MM.1S (cell line): Measurements from ENCODE around the gene STRN.
"Not testable (repeated sequence)": the region's sequence is repeated elsewhere in the genome, so short reads cannot be mapped to it uniquely, and the experiment has no call there.

Experiments
- DNase-seq: peaks from one replicate; pipeline ENCODE4 v3.0.0-alpha.2; 2015
- H2AFZ ChIP-seq: fragments of 300-600 bp; sonication (generic); 2 replicates; pipeline ENCODE4 v1.6.0; 2016; ENCODE audit warnings: antibody characterized with exemption, low read length
- H3F3A ChIP-seq: fragments of 300-600 bp; sonication (generic); 2 replicates; pipeline ENCODE4 v1.6.1; 2016; ENCODE audit warnings: mild to moderate bottlenecking, antibody characterized with exemption, low read length, moderate library complexity, mixed read lengths; ENCODE audit not compliant: insufficient read depth
- H3K27ac ChIP-seq: fragments of 300-600 bp; sonication (generic); 2 replicates; pipeline ENCODE4 v1.5.1; 2016; ENCODE audit warnings: mild to moderate bottlenecking, low read length
- H3K27me3 ChIP-seq: fragments of 300-600 bp; sonication (generic); replicated peaks from 2 replicates; pipeline ENCODE4 v1.6.0; 2016; ENCODE audit warnings: low read length; ENCODE audit not compliant: insufficient read depth
- H3K36me3 ChIP-seq: fragments of 300-600 bp; sonication (generic); replicated peaks from 2 replicates; pipeline ENCODE4 v1.6.1; 2016; ENCODE audit warnings: mild to moderate bottlenecking, low read length, mixed read lengths; ENCODE audit not compliant: insufficient read depth
- H3K4me1 ChIP-seq: fragments of 300-600 bp; sonication (generic); 2 replicates; pipeline ENCODE4 v1.6.1; 2016; ENCODE audit warnings: low read length, mixed read lengths
- H3K4me2 ChIP-seq: fragments of 300-600 bp; sonication (generic); 2 replicates; pipeline ENCODE4 v1.6.0; 2016; ENCODE audit warnings: low read depth, low read length
- H3K4me3 ChIP-seq: fragments of 300-600 bp; sonication (generic); 2 replicates; pipeline ENCODE4 v1.5.1; 2016; ENCODE audit warnings: low read length, mixed read lengths
- H3K79me2 ChIP-seq: fragments of 300-600 bp; sonication (generic); 2 replicates; pipeline ENCODE4 v1.6.1; 2016; ENCODE audit warnings: mixed run types, low read length, mixed read lengths
- H3K9ac ChIP-seq: fragments of 300-600 bp; sonication (generic); 2 replicates; pipeline ENCODE4 v1.6.1; 2016; ENCODE audit warnings: low read length, mixed read lengths
- H3K9me2 ChIP-seq: fragments of 300-600 bp; sonication (generic); replicated peaks from 2 replicates; pipeline ENCODE4 v1.6.1; 2016; ENCODE audit warnings: mild to moderate bottlenecking, low read length, mixed read lengths; ENCODE audit not compliant: insufficient read depth
- H3K9me3 ChIP-seq: fragments of 300-600 bp; sonication (generic); replicated peaks from 2 replicates; pipeline ENCODE4 v1.6.1; 2016; ENCODE audit warnings: mild to moderate bottlenecking, low read length, mixed read lengths; ENCODE audit not compliant: insufficient read depth
- H4K20me1 ChIP-seq: fragments of 300-600 bp; sonication (generic); 2 replicates; pipeline ENCODE4 v1.6.1; 2016; ENCODE audit warnings: mild to moderate bottlenecking, low read length, moderate library complexity, mixed read lengths; ENCODE audit not compliant: insufficient read depth
- CTCF ChIP-seq: fragments of 300-600 bp; sonication (generic); IDR thresholded peaks from 2 replicates; pipeline ENCODE4 v1.5.1; 2016; ENCODE audit warnings: antibody characterized with exemption, low read length, mixed read lengths
- EZH2 ChIP-seq: fragments of 300-600 bp; sonication (generic); optimal IDR thresholded peaks from 2 replicates; pipeline ENCODE3; 2017; ENCODE audit warnings: low read depth, mild to moderate bottlenecking, antibody characterized with exemption, low read length, mixed read lengths
- EZH2phosphoT487 ChIP-seq: fragments of 300-600 bp; sonication (generic); IDR thresholded peaks from 2 replicates; pipeline ENCODE4 v1.6.1; 2018; ENCODE audit warnings: antibody characterized with exemption, low read length

STRN gene

DNA sequence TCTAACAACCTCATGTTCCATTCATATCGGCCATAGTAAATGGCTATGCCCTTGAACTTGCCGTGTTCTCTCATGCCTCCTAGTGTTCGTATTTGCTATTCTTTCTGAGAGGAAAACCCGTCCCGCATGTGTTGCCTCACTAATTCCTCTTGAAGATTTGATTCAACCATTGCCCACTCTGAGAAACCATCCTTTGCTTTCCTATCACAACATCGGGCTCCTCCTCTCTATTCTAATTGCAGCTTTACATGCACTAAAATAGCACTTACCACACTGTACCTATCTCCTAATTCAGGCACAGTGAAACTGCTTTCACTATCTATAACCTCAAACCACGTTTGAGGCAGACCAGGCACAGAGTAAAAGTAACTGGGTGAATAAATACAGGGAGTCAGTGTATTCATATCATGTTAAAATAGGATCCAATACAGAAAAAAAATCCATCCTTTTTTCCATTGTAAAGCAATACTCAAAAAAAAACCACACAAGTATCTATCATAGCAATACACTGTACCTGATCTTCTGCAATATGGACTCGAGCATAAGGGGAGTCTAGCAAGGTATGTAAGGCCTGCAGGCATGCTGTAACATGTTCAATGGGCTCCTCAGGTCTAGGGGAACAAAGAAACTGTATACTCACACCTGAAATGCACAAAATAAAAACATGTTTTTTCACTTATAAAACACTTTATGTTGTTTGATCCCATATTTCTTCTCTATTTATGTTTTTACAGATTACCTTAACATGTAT, 39.0 kb upstream of the STRN start:
- Histone ChIP-seq H3K9me2 (no peaks in the 10 kb centered on the region), H3K9ac (no peak overlapping the region), H3F3A (no peaks in the 10 kb centered on the region; the same call in 1 of the 2 replicates), H3K4me3 (no peak overlapping the region), H3K27me3 (no peaks in the 10 kb centered on the region), H3K36me3 (peaks cover 7% of the 10 kb centered on the region; the same call in 1 of the 2 replicates), H3K4me1 (peaks cover 10% of the 10 kb centered on the region), H4K20me1 (peaks cover 7% of the 10 kb centered on the region; the same call in 1 of the 2 replicates), H3K27ac (no peak overlapping the region), H2AFZ (no peak overlapping the region), H3K4me2 (no peak overlapping the region), H3K79me2 (no peaks in the 10 kb centered on the region), H3K9me3 (no peaks in the 10 kb centered on the region)
- peak; percentile 71 for DNase-seq
- TF ChIP-seq CTCF (0 out of 2 replicates have a peak, but pooled peaks have one; percentile 8), EZH2phosphoT487 (no peak; the same call in 1 of the 2 replicates)

DNA sequence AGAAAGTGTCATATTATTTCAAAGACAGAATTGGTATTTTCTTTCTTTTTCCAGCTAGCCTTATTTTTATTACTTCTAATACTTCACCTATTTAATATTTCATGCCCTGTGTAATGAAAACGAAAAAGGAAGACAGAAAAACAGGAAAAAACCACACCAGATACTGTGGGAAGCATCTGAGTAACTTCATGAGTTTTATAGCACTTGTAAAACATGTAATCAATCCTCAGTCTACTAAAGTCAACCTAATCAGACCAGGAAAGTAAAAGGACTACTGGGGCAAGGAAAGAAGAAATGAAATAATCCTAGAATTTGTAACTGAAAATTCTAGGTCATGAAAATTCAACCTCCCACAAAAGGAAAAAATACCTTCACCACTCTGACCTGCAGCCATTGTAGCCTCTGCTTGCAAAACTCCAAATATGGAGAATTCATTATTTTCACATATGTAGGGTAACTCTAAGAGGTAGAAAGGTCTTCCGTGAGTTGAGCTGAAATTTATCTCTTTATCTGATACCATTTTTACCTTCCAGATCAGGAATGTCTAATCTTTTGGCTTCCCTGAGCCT, 34.7 kb upstream of the STRN start:
- no peaks in the 10 kb centered on the region for H3F3A ChIP-seq
- no peak overlapping the region for H3K9ac ChIP-seq
- H3K4me1 ChIP-seq: peaks cover 10% of the 10 kb centered on the region
- H3K27ac ChIP-seq: no peak overlapping the region
- no peaks in the 10 kb centered on the region for H3K9me3 ChIP-seq
- no peak overlapping the region for H3K4me3 ChIP-seq
- no peaks in the 10 kb centered on the region for H3K79me2 ChIP-seq
- H3K9me2 ChIP-seq: no peaks in the 10 kb centered on the region
- TF ChIP-seq EZH2phosphoT487 (no peak), CTCF (no peak), EZH2 (no peak)
- H2AFZ ChIP-seq: no peak overlapping the region
- H3K4me2 ChIP-seq: no peak overlapping the region
- no peaks in the 10 kb centered on the region for H3K27me3 ChIP-seq
- no peak for DNase-seq
- H3K36me3 ChIP-seq: peaks cover 7% of the 10 kb centered on the region; the same call in 1 of the 2 replicates
- peaks cover 4% of the 10 kb centered on the region; the same call in 1 of the 2 replicates for H4K20me1 ChIP-seq

DNA sequence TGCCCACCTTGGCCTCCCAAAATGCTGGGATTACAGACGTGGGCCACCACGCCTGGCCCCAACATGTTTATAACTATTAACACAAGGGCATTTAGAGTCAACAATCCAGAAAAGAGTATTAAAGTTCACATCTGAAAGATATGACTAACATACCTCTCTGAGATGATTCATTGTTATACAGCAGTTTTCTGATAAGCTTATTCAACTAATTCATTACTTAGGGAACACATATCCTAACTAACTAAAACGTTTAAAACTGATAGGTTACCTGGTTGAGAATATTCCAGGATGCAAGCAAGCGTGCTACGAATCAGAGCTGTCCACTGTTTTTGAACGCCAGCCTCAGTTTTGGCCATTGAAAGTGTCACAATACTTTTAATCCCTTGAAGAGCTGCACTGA, 34.0 kb upstream of the STRN start:
- no peaks in the 10 kb centered on the region for H3K79me2 ChIP-seq
- no peak for TF ChIP-seq CTCF
- no peak for TF ChIP-seq EZH2
- no peak for TF ChIP-seq EZH2phosphoT487
- no peak for DNase-seq
- H3K27me3 ChIP-seq: no peaks in the 10 kb centered on the region
- H3K4me1 ChIP-seq: peaks cover 6% of the 10 kb centered on the region; the same call in 1 of the 2 replicates
- H3K9me2 ChIP-seq: no peaks in the 10 kb centered on the region
- H3K4me2 ChIP-seq: no peak overlapping the region
- H3K9me3 ChIP-seq: no peaks in the 10 kb centered on the region
- no peak overlapping the region for H3K9ac ChIP-seq
- H3K27ac ChIP-seq: no peak overlapping the region
- H3K36me3 ChIP-seq: peaks cover 7% of the 10 kb centered on the region; the same call in 1 of the 2 replicates
- no peak overlapping the region for H2AFZ ChIP-seq
- H3F3A ChIP-seq: no peaks in the 10 kb centered on the region
- no peak overlapping the region for H3K4me3 ChIP-seq
- H4K20me1 ChIP-seq: peaks cover 4% of the 10 kb centered on the region; the same call in 1 of the 2 replicates

DNA sequence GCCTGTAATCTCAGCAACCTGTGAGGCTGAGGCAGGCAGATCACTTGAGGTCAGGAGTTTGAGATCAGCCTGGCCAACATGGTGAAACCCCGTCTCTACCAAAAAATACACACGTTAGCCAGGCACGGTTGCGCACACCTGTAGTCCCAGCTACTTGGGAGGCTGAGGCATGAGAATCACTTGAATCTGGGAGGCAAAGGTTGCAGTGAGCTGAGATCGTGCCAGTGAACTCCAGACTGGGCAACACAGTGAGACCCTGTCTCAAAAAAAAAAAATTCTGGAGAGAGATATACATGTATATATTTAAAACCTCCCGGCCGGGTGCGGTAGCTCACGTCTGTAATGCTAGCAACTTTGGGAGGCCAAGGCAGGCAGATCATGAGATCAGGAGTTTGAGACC, 33.1 kb upstream of the STRN start:
- not testable (repeated sequence) for H4K20me1 ChIP-seq, H3F3A ChIP-seq, H3K9ac ChIP-seq, H2AFZ ChIP-seq, H3K27ac ChIP-seq, H3K9me3 ChIP-seq, H3K36me3 ChIP-seq, H3K9me2 ChIP-seq, H3K79me2 ChIP-seq, H3K4me1 ChIP-seq, H3K4me2 ChIP-seq, H3K27me3 ChIP-seq, H3K4me3 ChIP-seq, DNase-seq
